ENCODE data around the gene EXOC3L4.

DNA sequence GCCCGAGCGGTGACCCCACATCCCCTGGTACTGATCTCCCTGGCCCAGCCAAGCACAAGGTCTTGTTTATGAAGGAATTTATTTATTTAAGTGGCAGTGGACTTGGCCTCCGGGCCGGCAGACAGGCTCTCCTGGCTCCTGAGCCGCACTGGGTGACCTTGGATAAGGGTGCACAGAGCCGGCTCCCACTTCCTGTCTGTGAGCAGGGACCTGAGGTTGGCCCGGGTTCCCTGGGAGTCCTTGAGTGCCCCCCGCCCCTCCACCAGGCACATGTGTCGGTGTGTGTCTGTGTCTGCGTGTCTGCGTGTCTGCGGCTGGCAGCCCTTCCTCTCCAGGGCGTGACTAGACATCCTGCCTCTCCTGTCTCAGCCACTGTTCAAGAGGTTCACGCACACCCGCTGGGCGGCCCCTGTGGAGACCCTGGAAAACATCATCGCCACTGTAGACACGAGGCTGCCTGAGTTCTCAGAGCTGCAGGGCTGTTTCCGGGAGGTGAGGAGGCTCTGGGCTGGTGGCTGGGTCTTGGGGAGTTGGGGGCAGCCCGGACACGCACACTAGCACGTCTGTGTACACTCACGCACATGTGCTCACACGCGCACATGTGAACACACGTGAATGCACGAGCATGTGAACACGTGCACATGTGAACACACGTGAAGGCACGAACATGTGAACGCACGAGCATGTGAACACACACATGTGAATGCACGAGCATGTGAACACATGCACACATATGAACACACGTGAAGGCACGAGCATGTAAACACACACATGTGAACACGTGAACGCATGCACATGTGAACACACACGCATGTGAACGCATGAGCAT, 38.1 kb downstream of the EXOC3L4 start:
- no peak for TF ChIP-seq POLR2A (IDR thresholded peaks at IDR 0.05; ENCODE audit: low read length)
- TF ChIP-seq GATA1 (IDR thresholded peaks at IDR 0.05; ENCODE audit: low read depth, low read length): no peak
